ENCODE data around the gene CROT. TPM values are rescaled to one million over a fixed set of nuclear protein-coding genes. Genes with fewer than 3 reads are reported as not detected.

Gene CROT
- total RNA-seq, 1 donor from 2014 or later, result 7.1 TPM

DNA sequence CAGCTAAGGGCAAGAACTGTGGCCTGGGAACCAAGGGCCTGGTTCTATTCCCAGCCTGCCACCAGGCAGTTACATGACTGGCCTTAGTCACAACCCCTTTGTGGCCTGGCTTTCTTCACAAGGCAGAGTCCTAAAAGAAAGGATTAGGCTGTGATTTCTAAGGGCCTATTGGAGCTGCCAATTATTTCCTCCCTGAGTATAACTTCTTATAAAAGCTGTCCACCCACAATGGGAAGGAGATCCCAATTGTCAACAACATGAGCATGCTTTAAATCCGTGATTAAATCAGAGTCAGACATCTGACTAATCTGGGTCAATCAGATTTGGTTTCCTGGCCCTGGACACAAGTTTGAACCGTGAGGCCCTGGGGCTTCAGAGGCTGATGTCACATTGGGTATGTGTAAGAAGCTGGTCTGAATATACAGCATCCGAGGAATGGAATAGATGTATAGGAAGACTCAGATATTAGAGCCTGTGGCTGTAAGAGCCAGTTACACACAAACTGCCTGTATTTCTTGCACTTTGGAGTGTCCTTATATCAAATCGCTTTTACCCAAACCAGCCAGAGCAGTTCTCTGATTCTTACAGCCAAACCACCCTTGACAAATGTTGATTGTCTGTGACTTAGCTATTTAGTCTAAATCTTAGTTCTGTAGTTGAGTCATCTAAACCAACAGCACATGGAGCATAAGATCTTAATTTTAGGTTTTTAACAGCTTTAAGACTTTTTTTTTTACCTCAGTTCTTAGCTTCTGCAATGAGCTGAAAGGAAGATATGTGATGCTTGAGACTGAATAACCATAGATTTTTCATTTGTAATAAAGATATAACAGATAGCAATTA, 68.7 kb downstream of the CROT start:
- no peaks in the 10 kb centered on the region for H3K9me3 Mint-ChIP-seq
- no peak overlapping the region for H3K4me3 Mint-ChIP-seq
- peaks cover 2% of the 10 kb centered on the region for H3K27me3 Mint-ChIP-seq
- H3K4me1 Mint-ChIP-seq, result no peaks in the 10 kb centered on the region
- DNase-seq, result no peak
- H3K36me3 Mint-ChIP-seq (ENCODE audit: low read depth), result no peaks in the 10 kb centered on the region
- H3K27ac Mint-ChIP-seq, result no peak overlapping the region
- intact Hi-C loops (cut with micrococcal nuclease), result no loop called here

DNA sequence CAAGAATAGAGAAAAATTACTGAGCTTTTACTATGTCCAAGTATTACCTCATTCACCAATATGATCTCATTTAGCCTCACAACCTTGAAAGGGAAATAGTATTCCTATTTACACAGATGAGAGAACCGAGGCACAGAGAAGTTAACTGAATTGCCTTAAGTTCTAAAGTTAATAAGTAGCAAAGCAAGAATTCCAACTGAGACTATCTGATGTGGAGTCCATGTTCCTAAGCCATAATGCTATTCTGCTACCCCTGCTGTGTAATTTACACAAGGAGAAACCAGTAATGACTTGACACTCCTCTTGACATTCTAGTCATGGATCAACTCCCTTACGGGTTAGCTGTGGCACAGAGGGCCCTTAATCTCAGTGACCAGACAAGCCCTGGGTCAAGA, 69.3 kb downstream of the CROT start:
- Mint-ChIP-seq H3K4me3 (no peak overlapping the region), H3K27ac (no peak overlapping the region), H3K9me3 (no peaks in the 10 kb centered on the region), H3K27me3 (peaks cover 4% of the 10 kb centered on the region), H3K4me1 (no peaks in the 10 kb centered on the region), H3K36me3 (ENCODE audit: low read depth) (no peaks in the 10 kb centered on the region)
- intact Hi-C loops (cut with micrococcal nuclease), result loop anchor here (5.0 kb wide), 1 partner anchor 487 kb away; no protein-coding TSS in a partner anchor
- DNase-seq, result no peak

DNA sequence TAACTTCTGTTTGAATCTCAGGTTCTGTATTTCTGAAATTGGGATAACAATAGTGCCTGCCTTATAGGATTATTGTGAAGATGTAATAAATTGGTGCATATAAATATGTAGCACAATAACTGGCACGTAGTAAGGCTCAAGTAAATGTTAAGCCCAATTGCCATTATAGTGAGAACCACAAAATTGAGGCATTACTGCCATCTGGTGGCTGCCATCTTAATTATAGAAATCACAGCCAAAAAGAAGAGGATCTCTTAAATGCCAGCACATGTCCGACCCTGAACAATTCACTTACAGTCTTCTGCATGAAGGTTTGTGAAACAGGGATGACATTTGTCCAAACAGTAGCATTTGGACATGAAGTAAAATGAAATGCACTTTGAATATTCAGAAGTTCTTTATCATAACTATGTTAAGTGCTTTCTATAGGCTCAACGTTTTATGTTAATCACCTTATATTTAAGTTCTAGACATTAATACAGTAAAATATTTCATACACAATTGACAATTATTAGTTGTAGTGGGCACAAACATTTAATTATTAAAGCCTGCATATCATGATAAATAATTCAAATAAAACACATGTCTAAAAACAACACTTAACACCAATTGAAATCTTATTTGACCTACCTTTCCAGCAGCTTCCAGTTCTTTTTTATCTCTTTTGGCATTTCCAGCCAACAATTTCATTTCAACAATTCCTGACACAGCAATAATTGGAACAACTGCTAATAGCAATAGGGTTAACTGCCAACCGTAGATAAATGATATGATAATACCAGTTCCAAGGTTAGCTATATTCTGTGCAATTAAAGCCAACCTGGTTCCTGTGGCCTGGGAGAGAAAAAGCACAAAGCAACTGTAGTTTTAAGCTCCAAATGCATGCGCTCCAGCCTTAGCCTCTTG, 71.5 kb downstream of the CROT start:
- H3K4me1 Mint-ChIP-seq, result no peaks in the 10 kb centered on the region
- H3K4me3 Mint-ChIP-seq, result no peak overlapping the region
- intact Hi-C loops (cut with micrococcal nuclease), result loop anchor here (1.0 to 5.0 kb wide), 2 partner anchors 105 to 490 kb away; no protein-coding TSS in a partner anchor
- H3K27ac Mint-ChIP-seq, result no peak overlapping the region
- H3K27me3 Mint-ChIP-seq, result peaks cover 5% of the 10 kb centered on the region
- DNase-seq, result peak; percentile 91
- no peaks in the 10 kb centered on the region for H3K9me3 Mint-ChIP-seq
- H3K36me3 Mint-ChIP-seq (ENCODE audit: low read depth), result no peaks in the 10 kb centered on the region

DNA sequence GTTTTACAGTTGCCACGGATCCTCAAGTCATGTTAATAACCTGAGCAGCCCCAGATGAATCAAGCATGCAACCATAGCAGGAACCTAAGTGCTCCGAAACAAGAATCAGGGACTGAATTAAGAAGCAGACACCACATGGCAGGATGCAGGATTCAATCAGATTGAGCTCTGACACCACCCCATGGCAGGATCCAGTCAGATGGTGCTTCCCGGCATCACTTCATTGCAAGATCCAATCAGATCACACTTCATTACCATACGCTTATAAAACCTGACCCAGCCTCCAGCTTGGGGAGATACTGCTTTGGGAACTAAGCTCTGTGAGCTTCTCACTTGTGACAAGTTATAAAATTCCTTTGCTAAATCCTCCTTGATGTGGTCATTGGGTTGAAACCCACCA, 74.7 kb downstream of the CROT start:
- H3K27me3 Mint-ChIP-seq, result peaks cover 18% of the 10 kb centered on the region
- no peak overlapping the region for H3K27ac Mint-ChIP-seq
- no peaks in the 10 kb centered on the region for H3K36me3 Mint-ChIP-seq (ENCODE audit: low read depth)
- H3K4me3 Mint-ChIP-seq, result no peak overlapping the region
- no peaks in the 10 kb centered on the region for H3K9me3 Mint-ChIP-seq
- intact Hi-C loops (cut with micrococcal nuclease), result no loop called here
- DNase-seq, result no peak
- no peaks in the 10 kb centered on the region for H3K4me1 Mint-ChIP-seq

DNA sequence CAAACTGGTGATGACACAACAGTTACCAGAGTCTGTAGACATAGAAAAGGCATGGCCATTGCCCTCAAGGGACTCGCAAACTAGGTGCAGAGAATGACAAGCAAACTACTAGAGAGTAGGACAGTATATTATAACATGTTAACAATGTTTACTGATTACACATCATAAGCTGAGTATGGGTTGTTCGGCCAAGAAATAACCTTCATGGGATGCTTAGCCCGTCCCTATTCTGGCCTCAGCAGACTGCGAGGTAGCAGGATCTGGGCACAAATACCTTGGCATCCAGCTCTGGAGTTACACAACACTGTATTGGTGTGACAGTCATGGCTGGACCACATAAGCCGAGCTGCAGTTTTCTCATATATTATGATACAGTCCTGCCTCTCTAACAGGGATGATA, 78.6 kb downstream of the CROT start:
- Mint-ChIP-seq H3K27me3 (peaks cover 27% of the 10 kb centered on the region), H3K36me3 (ENCODE audit: low read depth) (no peaks in the 10 kb centered on the region), H3K9me3 (no peaks in the 10 kb centered on the region), H3K4me1 (no peaks in the 10 kb centered on the region), H3K4me3 (no peak overlapping the region), H3K27ac (no peak overlapping the region)
- DNase-seq, result no peak
- intact Hi-C loops (cut with micrococcal nuclease), result no loop called here

DNA sequence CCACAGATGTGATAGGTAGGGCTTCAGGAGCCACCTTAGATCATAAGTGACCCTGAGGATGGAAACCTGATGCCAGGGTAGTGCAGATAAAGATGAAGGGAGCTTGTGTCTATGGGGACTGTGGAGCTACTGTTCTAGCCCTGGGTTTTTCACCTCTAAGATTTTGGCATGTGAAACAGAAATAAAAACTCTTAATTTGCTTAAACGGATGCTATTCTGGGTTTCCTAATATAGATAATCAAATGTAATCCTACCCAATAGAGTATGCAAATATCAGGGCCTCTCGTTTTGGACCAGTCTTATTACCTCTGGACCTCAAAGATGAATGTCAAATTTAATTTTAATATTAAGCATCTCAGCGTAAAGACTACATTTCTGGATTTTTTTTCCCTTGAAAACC, 80.7 kb downstream of the CROT start:
- intact Hi-C loops (cut with micrococcal nuclease), result no loop called here
- H3K4me3 Mint-ChIP-seq, result no peak overlapping the region
- H3K27me3 Mint-ChIP-seq, result peaks cover 24% of the 10 kb centered on the region
- no peak overlapping the region for H3K27ac Mint-ChIP-seq
- no peaks in the 10 kb centered on the region for H3K36me3 Mint-ChIP-seq (ENCODE audit: low read depth)
- no peaks in the 10 kb centered on the region for H3K9me3 Mint-ChIP-seq
- no peak for DNase-seq
- no peaks in the 10 kb centered on the region for H3K4me1 Mint-ChIP-seq

- DNase-seq, result no peak
- no peaks in the 10 kb centered on the region for H3K9me3 Mint-ChIP-seq
- H3K27me3 Mint-ChIP-seq, result peaks cover 24% of the 10 kb centered on the region
- intact Hi-C loops (cut with micrococcal nuclease), result no loop called here
- no peaks in the 10 kb centered on the region for H3K4me1 Mint-ChIP-seq
- H3K36me3 Mint-ChIP-seq (ENCODE audit: low read depth), result no peaks in the 10 kb centered on the region
- no peak overlapping the region for H3K27ac Mint-ChIP-seq
- H3K4me3 Mint-ChIP-seq, result no peak overlapping the region
Measured at GRCh38 chr7:87427288-87427687, 81.8 kb downstream of the CROT start.

DNA sequence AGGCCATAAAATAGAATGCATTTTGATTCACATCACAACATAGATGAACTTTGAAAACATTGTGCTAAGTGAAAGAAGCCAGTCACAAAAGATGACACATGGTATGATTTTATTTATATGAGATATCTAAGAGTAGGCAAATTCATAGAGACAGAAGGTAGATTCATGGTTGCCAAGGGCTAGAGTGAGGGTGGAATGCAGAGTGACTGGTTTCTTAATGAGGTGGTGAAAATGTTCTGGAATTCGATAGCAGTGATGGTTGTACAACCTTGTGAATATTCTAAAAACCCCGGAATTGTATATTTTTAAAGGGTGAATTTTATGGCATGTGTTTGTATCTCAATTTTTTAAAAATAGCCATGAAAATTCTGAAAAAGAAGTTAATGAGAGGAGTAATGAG, 87.1 kb downstream of the CROT start:
- Mint-ChIP-seq H3K9me3 (no peaks in the 10 kb centered on the region), H3K27ac (no peak overlapping the region), H3K27me3 (peaks cover 8% of the 10 kb centered on the region)

DNA sequence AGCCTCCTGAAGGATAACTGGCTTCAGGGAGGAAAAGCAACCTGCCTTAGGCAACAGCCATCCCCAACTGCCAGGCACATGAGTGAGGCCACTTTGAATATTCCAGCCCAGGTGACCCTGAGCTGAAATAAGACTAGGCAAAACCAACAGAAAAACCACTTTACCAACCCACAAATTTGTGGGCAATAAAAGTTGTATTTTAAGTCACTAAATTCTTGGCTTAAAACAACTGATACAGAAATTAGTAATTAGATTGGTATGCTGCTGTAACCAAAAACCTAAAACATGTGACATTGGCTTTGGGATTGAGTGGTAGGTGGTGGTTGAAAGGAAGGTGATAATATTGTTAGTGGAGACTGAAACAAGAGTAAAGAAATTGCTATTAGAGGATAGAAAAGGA, 90.1 kb downstream of the CROT start:
- no peaks in the 10 kb centered on the region for H3K9me3 Mint-ChIP-seq
- DNase-seq, result no peak
- H3K27ac Mint-ChIP-seq, result no peak overlapping the region
- no peak overlapping the region for H3K4me3 Mint-ChIP-seq
- intact Hi-C loops (cut with micrococcal nuclease), result no loop called here
- H3K27me3 Mint-ChIP-seq, result peaks cover 2% of the 10 kb centered on the region
- H3K36me3 Mint-ChIP-seq (ENCODE audit: low read depth), result no peaks in the 10 kb centered on the region
- H3K4me1 Mint-ChIP-seq, result no peaks in the 10 kb centered on the region

More for the DNA sequence above, 87.1 kb downstream of the CROT start:
- Mint-ChIP-seq H3K36me3 (ENCODE audit: low read depth) (no peaks in the 10 kb centered on the region), H3K4me1 (no peaks in the 10 kb centered on the region), H3K4me3 (no peak overlapping the region)
- intact Hi-C loops (cut with micrococcal nuclease), result no loop called here
- DNase-seq, result no peak

DNA sequence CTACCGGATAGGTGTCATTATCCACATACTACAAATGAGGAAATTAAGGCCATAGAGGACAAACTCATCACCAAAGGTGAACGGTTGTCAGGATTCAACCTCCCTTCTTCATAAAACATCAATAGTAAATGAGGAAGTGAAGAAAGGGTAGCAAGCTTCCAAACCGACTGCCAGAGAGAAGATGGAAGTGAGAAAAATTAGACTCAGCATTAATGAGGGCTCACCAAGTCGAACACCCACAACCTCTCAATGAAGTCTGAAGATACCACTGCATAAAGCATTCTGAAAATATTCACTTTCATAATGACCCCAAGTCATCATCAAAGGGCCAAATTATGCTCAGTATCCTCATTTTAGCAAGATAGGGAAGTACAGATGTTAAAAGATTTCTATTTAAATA, 100.4 kb downstream of the CROT start:
- H3K4me3 Mint-ChIP-seq, result no peak overlapping the region
- peaks cover 8% of the 10 kb centered on the region for H3K27me3 Mint-ChIP-seq
- no peaks in the 10 kb centered on the region for H3K9me3 Mint-ChIP-seq
- H3K4me1 Mint-ChIP-seq, result peaks cover 2% of the 10 kb centered on the region
- no peak overlapping the region for H3K27ac Mint-ChIP-seq
- H3K36me3 Mint-ChIP-seq (ENCODE audit: low read depth), result no peaks in the 10 kb centered on the region
- intact Hi-C loops (cut with micrococcal nuclease), result no loop called here
- no peak for DNase-seq

GRCh38 chr7:87447116-87447635, 101.7 kb downstream of the CROT start:
- intact Hi-C loops (cut with micrococcal nuclease), result no loop called here
- Mint-ChIP-seq H3K4me1 (peaks cover 2% of the 10 kb centered on the region), H3K36me3 (ENCODE audit: low read depth) (no peaks in the 10 kb centered on the region), H3K4me3 (no peak overlapping the region), H3K9me3 (no peaks in the 10 kb centered on the region), H3K27ac (no peak overlapping the region), H3K27me3 (peaks cover 12% of the 10 kb centered on the region)
- DNase-seq, result no peak

DNA sequence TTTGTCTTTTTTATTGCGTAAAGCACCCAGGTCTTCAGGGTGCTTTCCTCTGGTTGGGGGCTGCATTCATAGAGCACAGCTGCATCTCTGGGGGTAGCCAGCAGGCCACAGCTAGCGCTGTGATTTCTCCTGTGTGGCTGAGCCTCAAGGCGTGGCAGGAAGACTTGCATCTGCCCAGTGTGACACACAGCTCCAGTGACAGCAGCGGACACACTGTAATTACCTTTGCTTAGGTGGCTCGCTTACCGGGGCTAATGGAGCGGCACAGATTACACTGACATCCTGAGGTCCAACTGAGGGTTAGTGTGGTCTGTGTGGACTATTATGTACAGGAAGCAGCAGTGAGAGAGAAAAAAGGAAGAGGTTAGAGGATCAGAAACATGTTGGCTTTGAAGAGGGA, 102.9 kb downstream of the CROT start:
- intact Hi-C loops (cut with micrococcal nuclease), result no loop called here
- H3K4me1 Mint-ChIP-seq, result peaks cover 2% of the 10 kb centered on the region
- H3K27ac Mint-ChIP-seq, result no peak overlapping the region

More for the DNA sequence above, 102.9 kb downstream of the CROT start:
- Mint-ChIP-seq H3K36me3 (ENCODE audit: low read depth) (no peaks in the 10 kb centered on the region), H3K27me3 (peaks cover 12% of the 10 kb centered on the region), H3K4me3 (no peak overlapping the region), H3K9me3 (no peaks in the 10 kb centered on the region)
- no peak for DNase-seq

All from activated CD4-positive, alpha-beta T cell treated with anti-CD3 and anti-CD28 coated beads, Interleukin-2, amount 10 ng/mL, durations not matched to agents 24 days and 14 days (primary cell).